Heart left ventricle (tissue), 13 donors: Measurements from ENCODE around the gene TREH.
"Not testable (repeated sequence)": the region's sequence is repeated elsewhere in the genome, so short reads cannot be mapped to it uniquely, and the experiment has no call there.

Experiments
- CTCF ChIP-seq, 12 donors: fragments of 200-600 bp; sonication (generic) in 4 of 12; IDR thresholded peaks; one replicate each; pipeline versions ENCODE4 v1.5.0 to v1.8.0; 2018 to 2022; ENCODE audit warnings: antibody characterized with exemption in 12 of 12, mild to moderate bottlenecking in 5 of 12
- POLR2A ChIP-seq, 2 donors: fragments of 450-650 bp; IDR thresholded peaks; one replicate each; pipeline ENCODE4 v1.6.1; 2017; ENCODE audit warnings: antibody characterized with exemption in 2 of 2, mild to moderate bottlenecking in 2 of 2, moderate library complexity in 2 of 2
- donor health status: ischemic (EF 13 %, LVEDD 7.1; RV severe dilation, severe dysfunction).
- donor health status: DM: no; HTN: yes; CAD: no.
- donor health status: DM: no; HTN: no; CAD: no.
- donor health status: ischemic (EF 25% LVEDD 6.9; RV normal size, moderate dysfunction).
- donor health status: ischemic (EF 25% LVEDD 5.7; RV mildly dilated, moderate dysfunction).
- donor health status: ischemic (EF 35%, LVEDD 5.7; RV mildly dilated, moderate dysfunction).
- donor health status: nonischemic (EF 11% LVEDD 7.7; RV severe dilation, severe dysfunction).
- donor health status: DM: yes; HTN: yes; CAD: no.
- donor health status: PGD.
- donor health status: ischemic (EF 29% LVEDD 5.4; RV normal size, mild dysfunction).
- donor health status: nonischemic (EF 23%, LVEDD 6.1; RV moderate dilation, normal function).

DNA sequence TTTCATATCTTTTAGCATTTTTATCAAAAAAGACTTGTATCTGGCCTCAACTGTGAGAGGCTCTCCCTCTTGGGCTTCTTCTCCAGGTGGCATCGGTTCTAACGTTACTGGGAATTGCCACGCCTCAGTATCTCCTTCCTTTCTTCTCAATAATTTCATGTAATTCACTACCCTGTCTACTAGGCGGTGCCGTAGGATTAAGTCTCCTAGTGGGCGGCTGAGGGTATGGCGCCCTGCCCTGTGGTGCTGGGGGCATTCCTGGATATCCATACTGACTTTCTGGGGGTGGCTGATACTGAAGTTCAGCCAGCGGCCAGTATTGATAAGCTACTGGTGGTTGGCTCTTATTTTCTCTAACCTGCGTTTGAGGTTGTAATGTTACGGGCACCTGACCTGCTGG lies 48.7 kb upstream of the TREH start:
- TF ChIP-seq CTCF, POLR2A (IDR thresholded peaks at IDR 0.05): not testable (repeated sequence)
